ENCODE data around the gene TNS3.

The TNS3 gene

DNA sequence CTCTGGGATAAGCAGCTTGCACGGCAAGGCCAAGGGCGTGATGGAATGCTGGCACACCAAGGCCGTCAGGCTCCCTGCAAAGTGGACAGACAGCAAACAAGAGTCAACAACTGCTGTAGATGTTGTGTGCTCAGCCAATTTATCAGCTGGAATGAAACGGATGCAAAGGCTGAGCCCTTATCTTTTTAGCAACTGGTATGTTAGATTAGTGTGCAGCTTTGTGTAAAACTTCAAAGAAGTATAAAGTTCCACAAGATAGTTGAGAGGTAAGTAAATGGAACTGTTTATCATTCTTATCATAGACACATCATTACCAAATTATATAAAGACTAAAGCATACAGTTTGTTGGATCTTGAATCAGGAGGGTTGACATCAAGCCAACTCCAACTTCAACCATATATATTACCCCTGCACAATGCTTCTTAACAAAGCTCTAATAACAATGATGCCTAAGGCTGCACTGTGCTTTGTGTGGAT lies 289.0 kb downstream of the TNS3 start:
- POLR2A ChIA-PET, result no interaction called here
- no peaks in the 10 kb centered on the region for H3K9me3 ChIP-seq (ENCODE audit: control extremely low read depth in 1 of 5, control insufficient read depth in 4 of 5, insufficient read depth in 2 of 5, low read depth in 1 of 5, low read length in 4 of 5)
- H3K27me3 ChIP-seq (replicated peaks in 2 of 5; ENCODE audit: control insufficient read depth in 4 of 5, insufficient read depth in 5 of 5, low read length in 4 of 5), result no peaks in the 10 kb centered on the region
- DNase-seq, result peak in 1 of 3 donors; percentile 16
- WGBS (ENCODE audit: insufficient coverage), result 93% methylated on average over 4 of the region's 4 CpGs
- no peak overlapping the region for H3K4me3 ChIP-seq (ENCODE audit: control insufficient read depth in 1 of 7, extremely low read depth in 1 of 7, insufficient read depth in 4 of 7, low read depth in 2 of 7, low read length in 6 of 7)
- CTCF ChIA-PET, result interaction anchor here (0.8 to 1.7 kb wide), 4 partner anchors 11 to 27 kb away, joined by 3 to 5 read pairs (median 4); no protein-coding TSS in a partner anchor
- no peak overlapping the region for H3K27ac ChIP-seq (ENCODE audit: insufficient read depth in 1 of 2, low read depth in 1 of 2, low read length in 2 of 2, poor library complexity in 1 of 2, severe bottlenecking in 2 of 2)
- peaks cover 0 to 12% (median 2%) of the 10 kb centered on the region in 4 experiments for H3K4me1 ChIP-seq (ENCODE audit: control extremely low read depth in 1 of 4, control insufficient read depth in 4 of 4, insufficient read depth in 4 of 4, low read length in 3 of 4)
- H3K36me3 ChIP-seq (ENCODE audit: control insufficient read depth in 4 of 4, insufficient read depth in 4 of 4, low read length in 3 of 4), result peaks cover 18 to 87% (median 61%) of the 10 kb centered on the region in 4 experiments

DNA sequence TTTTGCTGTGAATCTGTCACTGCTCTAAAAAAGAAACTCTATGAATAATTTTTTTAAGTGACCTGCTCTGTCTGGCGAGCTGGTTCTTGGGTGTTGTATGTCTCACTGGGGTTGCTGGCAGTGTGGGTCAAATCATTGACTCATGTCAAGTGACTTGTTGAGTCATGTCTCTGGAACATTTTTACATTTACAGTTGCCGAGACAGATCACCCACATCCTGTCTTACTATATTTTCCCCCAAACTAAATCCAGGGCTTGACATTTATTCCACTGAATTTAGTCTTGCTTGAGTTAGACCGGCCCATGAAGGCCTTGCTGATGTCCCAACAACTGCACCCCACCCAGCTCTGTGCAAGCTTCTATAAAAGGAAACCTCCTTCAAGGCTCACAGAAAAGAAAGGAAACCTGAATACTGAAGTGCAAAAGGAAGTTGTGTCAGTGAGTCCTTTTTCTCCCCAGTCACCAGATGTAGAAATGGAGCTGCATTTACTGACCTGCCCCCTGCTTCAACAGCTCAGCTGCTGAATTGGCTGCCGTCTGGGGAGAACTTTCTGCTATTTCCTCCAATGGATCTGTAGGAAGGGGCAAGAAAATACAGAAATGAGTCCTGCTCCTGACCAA lies 290.3 kb downstream of the TNS3 start:
- H3K27me3 ChIP-seq (replicated peaks in 2 of 5; ENCODE audit: control insufficient read depth in 4 of 5, insufficient read depth in 5 of 5, low read length in 4 of 5), result no peaks in the 10 kb centered on the region
- 86% methylated on average over 2 of the region's 4 CpGs for WGBS (ENCODE audit: insufficient coverage)
- no peaks in the 10 kb centered on the region for H3K9me3 ChIP-seq (ENCODE audit: control extremely low read depth in 1 of 5, control insufficient read depth in 4 of 5, insufficient read depth in 2 of 5, low read depth in 1 of 5, low read length in 4 of 5)
- no peak overlapping the region for H3K27ac ChIP-seq (ENCODE audit: insufficient read depth in 1 of 2, low read depth in 1 of 2, low read length in 2 of 2, poor library complexity in 1 of 2, severe bottlenecking in 2 of 2)
- peak in 2 of 3 donors; percentile 24 to 53 for DNase-seq
- ChIA-PET POLR2A (no interaction called here), CTCF (interaction anchor here (0.9 kb wide), 1 partner anchor 10 kb away, joined by 3 read pairs; no protein-coding TSS in a partner anchor)
- H3K4me3 ChIP-seq (ENCODE audit: control insufficient read depth in 1 of 7, extremely low read depth in 1 of 7, insufficient read depth in 4 of 7, low read depth in 2 of 7, low read length in 6 of 7), result peak overlapping the region in 1 of 7 experiments; percentile 6
- H3K36me3 ChIP-seq (ENCODE audit: control insufficient read depth in 4 of 4, insufficient read depth in 4 of 4, low read length in 3 of 4), result peaks cover 18 to 89% (median 61%) of the 10 kb centered on the region in 4 experiments
- H3K4me1 ChIP-seq (ENCODE audit: control extremely low read depth in 1 of 4, control insufficient read depth in 4 of 4, insufficient read depth in 4 of 4, low read length in 3 of 4), result peaks cover 0 to 12% (median 2%) of the 10 kb centered on the region in 4 experiments

DNA sequence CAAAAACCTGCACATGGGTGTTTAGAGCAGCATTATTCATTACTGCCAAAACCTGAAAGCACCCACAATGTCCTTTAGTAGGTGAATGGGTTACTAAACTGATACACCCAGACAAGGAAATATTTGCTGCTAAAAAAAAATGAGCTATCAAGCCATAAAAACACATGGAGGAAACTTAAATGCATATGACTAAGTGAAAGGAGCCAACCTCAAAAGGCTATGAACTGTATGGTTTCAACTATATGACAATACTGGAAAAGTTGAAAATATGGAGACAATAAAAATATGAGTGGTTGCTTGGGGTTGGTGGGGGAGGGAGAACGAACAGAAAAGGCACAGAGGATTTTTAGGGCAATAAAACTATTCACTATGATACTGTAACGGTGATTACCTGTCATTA lies 291.0 kb downstream of the TNS3 start:
- H3K27me3 ChIP-seq (replicated peaks in 2 of 5; ENCODE audit: control insufficient read depth in 4 of 5, insufficient read depth in 5 of 5, low read length in 4 of 5), result no peaks in the 10 kb centered on the region
- peaks cover 0 to 4% (median 0%) of the 10 kb centered on the region in 5 experiments for H3K9me3 ChIP-seq (ENCODE audit: control extremely low read depth in 1 of 5, control insufficient read depth in 4 of 5, insufficient read depth in 2 of 5, low read depth in 1 of 5, low read length in 4 of 5)
- H3K4me1 ChIP-seq (ENCODE audit: control extremely low read depth in 1 of 4, control insufficient read depth in 4 of 4, insufficient read depth in 4 of 4, low read length in 3 of 4), result peaks cover 0 to 12% (median 2%) of the 10 kb centered on the region in 4 experiments
- 100% methylated on average over 2 of the region's 2 CpGs for WGBS (ENCODE audit: insufficient coverage)
- ChIA-PET CTCF (interaction anchor here (0.9 kb wide), 1 partner anchor 9 kb away, joined by 3 read pairs; no protein-coding TSS in a partner anchor), POLR2A (no interaction called here)
- no peak for DNase-seq
- H3K4me3 ChIP-seq (ENCODE audit: control insufficient read depth in 1 of 7, extremely low read depth in 1 of 7, insufficient read depth in 4 of 7, low read depth in 2 of 7, low read length in 6 of 7), result no peak overlapping the region
- no peak overlapping the region for H3K27ac ChIP-seq (ENCODE audit: insufficient read depth in 1 of 2, low read depth in 1 of 2, low read length in 2 of 2, poor library complexity in 1 of 2, severe bottlenecking in 2 of 2)
- peaks cover 18 to 89% (median 65%) of the 10 kb centered on the region in 4 experiments for H3K36me3 ChIP-seq (ENCODE audit: control insufficient read depth in 4 of 4, insufficient read depth in 4 of 4, low read length in 3 of 4)

DNA sequence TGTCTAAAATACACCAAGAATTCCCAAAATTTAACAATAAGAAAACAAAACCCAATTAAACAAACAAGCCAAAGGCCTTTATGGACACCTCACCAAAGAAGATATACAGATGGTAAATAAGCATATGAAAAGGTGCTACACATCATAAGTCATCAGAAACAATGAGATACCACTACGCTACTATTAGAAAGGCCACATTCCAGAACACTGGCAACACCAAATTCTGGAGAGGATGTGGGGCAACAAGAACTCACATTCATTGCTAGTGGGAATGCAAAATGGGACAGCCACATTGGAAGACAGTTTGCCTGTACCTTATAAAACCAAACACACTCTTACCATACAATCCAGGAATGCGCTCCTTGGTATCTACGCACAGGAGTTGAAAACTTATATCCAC lies 291.4 kb downstream of the TNS3 start:
- peaks cover 0 to 6% (median 2%) of the 10 kb centered on the region in 5 experiments for H3K9me3 ChIP-seq (ENCODE audit: control extremely low read depth in 1 of 5, control insufficient read depth in 4 of 5, insufficient read depth in 2 of 5, low read depth in 1 of 5, low read length in 4 of 5)
- H3K36me3 ChIP-seq (ENCODE audit: control insufficient read depth in 4 of 4, insufficient read depth in 4 of 4, low read length in 3 of 4), result peaks cover 14 to 89% (median 67%) of the 10 kb centered on the region in 4 experiments
- CTCF ChIA-PET, result interaction anchor here (0.9 kb wide), 1 partner anchor 9 kb away, joined by 3 read pairs; no protein-coding TSS in a partner anchor
- peaks cover 0 to 12% (median 2%) of the 10 kb centered on the region in 4 experiments for H3K4me1 ChIP-seq (ENCODE audit: control extremely low read depth in 1 of 4, control insufficient read depth in 4 of 4, insufficient read depth in 4 of 4, low read length in 3 of 4)
- POLR2A ChIA-PET, result no interaction called here
- H3K4me3 ChIP-seq (ENCODE audit: control insufficient read depth in 1 of 7, extremely low read depth in 1 of 7, insufficient read depth in 4 of 7, low read depth in 2 of 7, low read length in 6 of 7), result no peak overlapping the region
- no peak overlapping the region for H3K27ac ChIP-seq (ENCODE audit: insufficient read depth in 1 of 2, low read depth in 1 of 2, low read length in 2 of 2, poor library complexity in 1 of 2, severe bottlenecking in 2 of 2)
- H3K27me3 ChIP-seq (replicated peaks in 2 of 5; ENCODE audit: control insufficient read depth in 4 of 5, insufficient read depth in 5 of 5, low read length in 4 of 5), result no peaks in the 10 kb centered on the region
- 100% methylated on average over 2 of the region's 3 CpGs for WGBS (ENCODE audit: insufficient coverage)
- no peak for DNase-seq

DNA sequence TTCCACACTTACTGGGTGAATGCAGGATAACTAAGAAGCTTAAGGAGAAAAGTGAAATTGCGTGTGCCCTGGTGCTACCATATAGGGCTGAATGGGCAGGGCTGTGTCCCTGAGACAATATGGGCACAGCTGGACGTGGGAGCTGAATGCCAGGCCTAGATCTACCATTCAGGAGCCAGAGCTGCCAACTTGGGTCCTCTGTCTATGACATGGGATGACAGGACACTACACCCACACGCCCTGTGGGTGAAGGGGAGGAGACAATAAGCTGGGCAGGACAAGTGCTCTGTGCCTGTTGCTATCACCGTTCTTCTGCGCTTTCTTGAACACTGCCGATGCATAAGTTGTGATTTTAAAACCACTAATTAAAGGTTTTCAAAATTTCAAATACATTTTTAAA lies 293.9 kb downstream of the TNS3 start:
- no peak overlapping the region for H3K27ac ChIP-seq (ENCODE audit: insufficient read depth in 1 of 2, low read depth in 1 of 2, low read length in 2 of 2, poor library complexity in 1 of 2, severe bottlenecking in 2 of 2)
- H3K4me1 ChIP-seq (ENCODE audit: control extremely low read depth in 1 of 4, control insufficient read depth in 4 of 4, insufficient read depth in 4 of 4, low read length in 3 of 4), result peaks cover 0 to 12% (median 2%) of the 10 kb centered on the region in 4 experiments
- ChIA-PET POLR2A (no interaction called here), CTCF (interaction anchor here (0.7 to 2.3 kb wide), 4 partner anchors 11 to 32 kb away, joined by 3 to 8 read pairs (median 4); no protein-coding TSS in a partner anchor)
- H3K9me3 ChIP-seq (ENCODE audit: control extremely low read depth in 1 of 5, control insufficient read depth in 4 of 5, insufficient read depth in 2 of 5, low read depth in 1 of 5, low read length in 4 of 5), result peaks cover 0 to 6% (median 2%) of the 10 kb centered on the region in 5 experiments
- H3K36me3 ChIP-seq (ENCODE audit: control insufficient read depth in 4 of 4, insufficient read depth in 4 of 4, low read length in 3 of 4), result peaks cover 8 to 90% (median 56%) of the 10 kb centered on the region in 4 experiments
- H3K4me3 ChIP-seq (ENCODE audit: control insufficient read depth in 1 of 7, extremely low read depth in 1 of 7, insufficient read depth in 4 of 7, low read depth in 2 of 7, low read length in 6 of 7), result no peak overlapping the region
- 100% methylated on average over 3 of the region's 6 CpGs for WGBS (ENCODE audit: insufficient coverage)
- no peak for DNase-seq
- H3K27me3 ChIP-seq (replicated peaks in 2 of 5; ENCODE audit: control insufficient read depth in 4 of 5, insufficient read depth in 5 of 5, low read length in 4 of 5), result no peaks in the 10 kb centered on the region

DNA sequence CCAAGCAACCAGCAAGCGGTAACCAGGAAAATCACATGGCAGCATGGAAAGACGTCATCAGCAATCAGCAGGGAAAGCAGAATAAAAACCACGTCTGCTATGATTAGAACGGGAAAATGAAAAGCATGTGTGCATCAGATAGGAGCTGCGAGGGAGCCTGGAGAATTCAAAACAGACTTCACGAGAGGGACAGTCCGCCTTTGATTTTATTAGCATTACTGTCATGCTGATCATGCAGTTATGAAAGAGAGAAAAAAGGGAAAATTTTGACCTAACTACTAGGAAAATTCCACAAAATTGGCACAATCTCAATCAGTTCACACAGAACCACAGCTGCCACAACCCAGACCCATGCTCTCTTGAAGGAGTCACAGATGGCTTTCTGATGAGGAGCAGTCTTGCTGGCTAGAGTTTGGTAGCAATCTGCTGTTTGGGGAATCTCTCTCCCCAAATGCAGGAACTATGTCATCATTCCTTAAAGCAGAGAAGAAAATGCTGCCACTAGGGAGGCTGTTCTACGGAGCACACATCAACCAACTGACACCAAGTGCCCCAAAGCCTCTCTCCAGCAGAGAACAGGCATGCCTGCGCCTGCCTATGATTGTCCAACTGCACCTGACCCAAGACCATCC lies 295.9 kb downstream of the TNS3 start:
- whole genome bisulfite sequencing (ENCODE audit: insufficient coverage), result 100% methylated on average over 5 of the region's 9 CpGs
- Histone ChIP-seq H3K4me1 (ENCODE audit: control extremely low read depth in 1 of 4, control insufficient read depth in 4 of 4, insufficient read depth in 4 of 4, low read length in 3 of 4) (peaks cover 0 to under 1% (median 0%) of the 10 kb centered on the region in 4 experiments), H3K4me3 (ENCODE audit: control insufficient read depth in 1 of 7, extremely low read depth in 1 of 7, insufficient read depth in 4 of 7, low read depth in 2 of 7, low read length in 6 of 7) (no peak overlapping the region), H3K27me3 (replicated peaks in 2 of 5; ENCODE audit: control insufficient read depth in 4 of 5, insufficient read depth in 5 of 5, low read length in 4 of 5) (no peaks in the 10 kb centered on the region), H3K9me3 (ENCODE audit: control extremely low read depth in 1 of 5, control insufficient read depth in 4 of 5, insufficient read depth in 2 of 5, low read depth in 1 of 5, low read length in 4 of 5) (peaks cover 0 to 6% (median 2%) of the 10 kb centered on the region in 5 experiments), H3K36me3 (ENCODE audit: control insufficient read depth in 4 of 4, insufficient read depth in 4 of 4, low read length in 3 of 4) (peaks cover 11 to 90% (median 60%) of the 10 kb centered on the region in 4 experiments), H3K27ac (ENCODE audit: insufficient read depth in 1 of 2, low read depth in 1 of 2, low read length in 2 of 2, poor library complexity in 1 of 2, severe bottlenecking in 2 of 2) (no peak overlapping the region)
- no peak for DNase-seq
- POLR2A ChIA-PET, result no interaction called here
- CTCF ChIA-PET, result no interaction called here
